H1 (cell line): ENCODE data around the gene CRISPLD2. TPM values are rescaled to one million over a fixed set of nuclear protein-coding genes. Genes with fewer than 3 reads are reported as not detected.

Experiments
- CTCF ChIA-PET: fragments of 300-600 bp; sonication (Branson Sonifier 250); formaldehyde crosslinking; loops from one replicate; lab custom pipeline; 2021; ENCODE audit not compliant: partially characterized antibody; lab: Charles Lee
- POLR2A ChIA-PET: fragments of 300-600 bp; sonication (Branson Sonifier 250); formaldehyde crosslinking; loops from one replicate; lab custom pipeline; 2021; ENCODE audit warnings: inconsistent platforms; ENCODE audit not compliant: partially characterized antibody; lab: Charles Lee
- DNase-seq, 2 experiments: peaks; one replicate each; pipeline versions ENCODE4 v3.0.0 to v3.0.0-alpha.2; 2010 to 2022; ENCODE audit warnings: low spot score in 2 of 2, low read depth in 1 of 2, mixed read lengths in 1 of 2
- FAIRE-seq: peaks from 2 replicates; lab custom pipeline; 2011; peaks lifted over from hg19 to GRCh38; lab: Jason Lieb, UNC
- H2AFZ ChIP-seq: 2 replicates; pipeline ENCODE4 v1.8.1; 2012; ENCODE audit warnings: low read length, inconsistent platforms
- H2AK5ac ChIP-seq: 2 replicates; pipeline ENCODE4 v1.6.1; 2013; ENCODE audit warnings: low read depth, low read length
- H2BK120ac ChIP-seq: replicated peaks from 2 replicates; pipeline ENCODE3; 2013; ENCODE audit warnings: low read depth, low read length, inconsistent platforms
- H2BK12ac ChIP-seq: 2 replicates; pipeline ENCODE4 v1.6.1; 2013; ENCODE audit warnings: low read depth, low read length
- H2BK15ac ChIP-seq: 2 replicates; pipeline ENCODE4 v1.6.1; 2013; ENCODE audit warnings: low read length
- H2BK20ac ChIP-seq: 2 replicates; pipeline ENCODE4 v1.6.1; 2013; ENCODE audit warnings: low read length
- H2BK5ac ChIP-seq: 2 replicates; pipeline ENCODE4 v1.6.1; 2013; ENCODE audit warnings: low read depth, low read length
- H3K14ac ChIP-seq: 2 replicates; pipeline ENCODE4 v1.6.1; 2013; ENCODE audit warnings: inconsistent platforms; ENCODE audit not compliant: insufficient read length
- H3K18ac ChIP-seq: 2 replicates; pipeline ENCODE4 v1.6.1; 2013; ENCODE audit warnings: low read length; ENCODE audit errors: extremely low read depth
- H3K23ac ChIP-seq: 2 replicates; pipeline ENCODE4 v1.6.1; 2013; ENCODE audit warnings: inconsistent platforms; ENCODE audit not compliant: insufficient read length
- H3K23me2 ChIP-seq: 2 replicates; pipeline ENCODE4 v1.6.1; 2013; ENCODE audit warnings: low read depth, low read length
- H3K27ac ChIP-seq: 2 replicates; pipeline ENCODE4 v1.6.1; 2011; ENCODE audit warnings: low read depth, low read length, inconsistent platforms
- H3K27me3 ChIP-seq, 4 experiments: replicated peaks in 1 of 4; 1 replicate in 1 of 4; 2 replicates in 3 of 4; pipeline versions ENCODE4 v1.6.1 to v1.8.1; 2011 to 2013; ENCODE audit warnings: low read length in 3 of 4, mild to moderate bottlenecking in 3 of 4, inconsistent platforms in 2 of 4, mixed read lengths in 2 of 4, moderate library complexity in 1 of 4; ENCODE audit not compliant: control insufficient read depth in 3 of 4, insufficient read depth in 3 of 4; ENCODE audit errors: extremely low read depth in 1 of 4
- H3K36me3 ChIP-seq, 4 experiments: 2 replicates each; pipeline versions ENCODE4 v1.6.1 to v1.8.1; 2011 to 2013; ENCODE audit warnings: mild to moderate bottlenecking in 4 of 4, low read length in 3 of 4, moderate library complexity in 2 of 4, control low read depth in 1 of 4, inconsistent platforms in 1 of 4; ENCODE audit not compliant: insufficient read depth in 4 of 4, control insufficient read depth in 2 of 4
- H3K4ac ChIP-seq: replicated peaks from 2 replicates; pipeline ENCODE3; 2013; ENCODE audit warnings: low read length, low read depth, mixed read lengths, inconsistent platforms; ENCODE audit not compliant: insufficient read length
- H3K4me1 ChIP-seq, 4 experiments: replicated peaks in 1 of 4; 1 replicate in 1 of 4; 2 replicates in 3 of 4; pipeline versions ENCODE4 v1.6.1 to v1.8.1; 2011 to 2013; ENCODE audit warnings: low read length in 3 of 4, inconsistent platforms in 2 of 4, mixed read lengths in 1 of 4; ENCODE audit not compliant: insufficient read depth in 4 of 4, control insufficient read depth in 3 of 4
- H3K4me2 ChIP-seq, 2 experiments: 2 replicates each; pipeline versions ENCODE4 v1.6.1 to v1.8.1; 2011 to 2013; ENCODE audit warnings: low read depth in 2 of 2, low read length in 2 of 2, control low read depth in 1 of 2, inconsistent platforms in 1 of 2, mild to moderate bottlenecking in 1 of 2; ENCODE audit not compliant: insufficient read depth in 1 of 2
- H3K4me3 ChIP-seq, 4 experiments: fragments of 200-600, 300-600 bp in 1 of 4; sonication (generic), shearing (Covaris generic), sonication (Bioruptor Twin) in 1 of 4; 2 replicates each; pipeline versions ENCODE4 v1.5.1 to v1.8.1; 2011 to 2016; ENCODE audit warnings: low read length in 4 of 4, low read depth in 3 of 4, control low read depth in 2 of 4, inconsistent platforms in 2 of 4, mild to moderate bottlenecking in 2 of 4, mixed read lengths in 1 of 4, moderate library complexity in 1 of 4; ENCODE audit not compliant: insufficient read depth in 2 of 4; ENCODE audit errors: extremely low read depth in 1 of 4
- H3K56ac ChIP-seq: replicated peaks from 2 replicates; pipeline ENCODE3; 2013; ENCODE audit warnings: low read depth, mild to moderate bottlenecking, mixed read lengths, low read length, inconsistent platforms; ENCODE audit not compliant: insufficient read length
- H3K79me1 ChIP-seq: 2 replicates; pipeline ENCODE4 v1.6.1; 2013; ENCODE audit warnings: low read depth, low read length, control low read depth
- H3K79me2 ChIP-seq, 2 experiments: 2 replicates each; pipeline versions ENCODE4 v1.6.1 to v1.8.1; 2012 to 2013; ENCODE audit warnings: low read length in 2 of 2, mild to moderate bottlenecking in 2 of 2, inconsistent platforms in 1 of 2; ENCODE audit not compliant: insufficient read depth in 2 of 2, control insufficient read depth in 1 of 2
- H3K9ac ChIP-seq, 4 experiments: replicated peaks in 1 of 4; 1 replicate in 1 of 4; 2 replicates in 3 of 4; pipeline versions ENCODE4 v1.6.1 to v1.8.1; 2011 to 2013; ENCODE audit warnings: low read depth in 3 of 4, low read length in 3 of 4, control low read depth in 2 of 4, mild to moderate bottlenecking in 2 of 4, moderate library complexity in 2 of 4, inconsistent platforms in 1 of 4; ENCODE audit errors: extremely low read depth in 1 of 4
- H3K9me3 ChIP-seq, 2 experiments: 2 replicates each; pipeline versions ENCODE4 v1.6.1 to v1.8.1; 2012 to 2013; ENCODE audit warnings: mild to moderate bottlenecking in 2 of 2, moderate library complexity in 2 of 2, control low read depth in 1 of 2, inconsistent platforms in 1 of 2, low read depth in 1 of 2, low read length in 1 of 2, mixed read lengths in 1 of 2; ENCODE audit not compliant: insufficient read depth in 2 of 2
- H4K20me1 ChIP-seq, 2 experiments: replicated peaks in 1 of 2; 2 replicates each; pipeline versions ENCODE3 to v1.8.1; 2011 to 2013; ENCODE audit warnings: inconsistent platforms in 2 of 2, low read length in 2 of 2, mild to moderate bottlenecking in 1 of 2; ENCODE audit not compliant: insufficient read depth in 2 of 2, control insufficient read depth in 1 of 2
- H4K5ac ChIP-seq: 2 replicates; pipeline ENCODE4 v1.6.1; 2013; ENCODE audit warnings: low read length, low read depth, mixed read lengths, inconsistent platforms; ENCODE audit not compliant: insufficient read length
- H4K8ac ChIP-seq: 2 replicates; pipeline ENCODE4 v1.8.0; 2013; ENCODE audit warnings: mild to moderate bottlenecking, moderate library complexity, low read length, inconsistent platforms; ENCODE audit not compliant: insufficient read depth; ENCODE audit errors: extremely low read depth
- H4K91ac ChIP-seq: replicated peaks from 2 replicates; pipeline ENCODE3; 2013; ENCODE audit warnings: low read length, mixed read lengths, inconsistent platforms; ENCODE audit not compliant: insufficient read length
- ATF2 ChIP-seq: IDR thresholded peaks from 2 replicates; pipeline ENCODE4 v1.6.1; 2012; ENCODE audit warnings: low read length, inconsistent platforms
- CHD1 ChIP-seq: IDR thresholded peaks from 2 replicates; pipeline ENCODE4 v1.6.1; 2012; ENCODE audit warnings: low read depth, low read length, improper control_type of control experiment
- MAX ChIP-seq: IDR thresholded peaks from 2 replicates; pipeline ENCODE4 v1.6.1; 2012; ENCODE audit warnings: inconsistent platforms
- POLR2A ChIP-seq, 2 experiments: IDR thresholded peaks; 1 replicate in 1 of 2; 2 replicates in 1 of 2; pipeline ENCODE4 v1.6.1; 2011; ENCODE audit warnings: low read depth in 2 of 2, low read length in 2 of 2, mild to moderate bottlenecking in 2 of 2; ENCODE audit errors: control extremely low read depth in 1 of 2
- RAD21 ChIP-seq, 2 experiments: IDR thresholded peaks in 1 of 2; conservative IDR thresholded peaks in 1 of 2; 2 replicates each; pipeline ENCODE4 v1.6.1; 2011; ENCODE audit warnings: low read depth in 2 of 2, low read length in 2 of 2, improper control_type of control experiment in 1 of 2, inconsistent platforms in 1 of 2, mild to moderate bottlenecking in 1 of 2, moderate library complexity in 1 of 2
- RBBP5 ChIP-seq: IDR thresholded peaks from 2 replicates; pipeline ENCODE4 v1.7.1; 2012; ENCODE audit warnings: low read depth, mild to moderate bottlenecking, inconsistent platforms, low read length, moderate library complexity, borderline replicate concordance
- TEAD4 ChIP-seq: IDR thresholded peaks from 2 replicates; pipeline ENCODE4 v1.6.1; 2012; ENCODE audit warnings: low read depth, low read length, inconsistent platforms, mixed read lengths
- WGBS, 2 experiments: shearing (Covaris generic) in 1 of 2; methylation state at CpG; one replicate each; pipeline versions ENCODE4 v1.1.6 to v1.1.7; 2013 to 2015; ENCODE audit warnings: low lambda C conversion rate in 2 of 2, mixed read lengths in 2 of 2, inconsistent platforms in 1 of 2, low coverage in 1 of 2, missing lambda C conversion rate in 1 of 2; ENCODE audit not compliant: insufficient replicate concordance in 2 of 2, insufficient coverage in 1 of 2, insufficient read length in 1 of 2; ENCODE audit errors: extremely low coverage in 1 of 2, missing lambda C conversion rate in 1 of 2; 5-methylcytosine and 5-hydroxymethylcytosine counted together
- polyA plus RNA-seq, 7 experiments: library from polyadenylated mRNA; depleted of rRNA in 3 of 7; stranded (reverse) in 5 of 7; unstranded in 2 of 7; fragments of >200 nt in 5 of 7; fragments of 200-250 nt in 2 of 7; gene quantifications; 1 replicate in 5 of 7; 2 replicates in 1 of 7; 4 replicates in 1 of 7; pipeline versions ENCODE4 v1.2.1 to v1.2.3, GENCODE V29; 2011 to 2013; ENCODE audit warnings: missing spikeins in 2 of 7, mixed read lengths in 2 of 7
- total RNA-seq: library from RNA; stranded (reverse); fragmentation: NEBNext Ultra II Directional; extraction: Animal tissue kit (Norgen Biotek cat#: 25700); gene quantifications from 2 replicates; pipeline ENCODE4 v1.2.1, GENCODE V29; 2021

CRISPLD2 gene
- total and polyA plus RNA-seq, 2 of the 8 experiments (the other 6 are each of a cell fraction or from before 2014, with no cell fraction given): 2.7 to 5.1 TPM

- H3K23ac ChIP-seq: no peak overlapping the region
- no peak overlapping the region for H3K27ac ChIP-seq
- no peaks in the 10 kb centered on the region for H3K79me1 ChIP-seq
- FAIRE-seq (no peak), DNase-seq (no peak)
- TF ChIP-seq TEAD4 (no peak), ATF2 (no peak), RBBP5 (no peak), RAD21 (IDR thresholded peaks at IDR 0.05 in 1 of 2, conservative IDR thresholded peaks at IDR 0.05 in 1 of 2; ENCODE audit: low read depth in 2 of 2, low read length in 2 of 2) (no peak), CHD1 (no peak), MAX (no peak), POLR2A (IDR thresholded peaks at IDR 0.05; ENCODE audit: control extremely low read depth in 1 of 2, low read depth in 2 of 2, low read length in 2 of 2) (no peak)
- H3K4me2 ChIP-seq: no peak overlapping the region
- H2BK15ac ChIP-seq: no peak overlapping the region
- H3K79me2 ChIP-seq: no peaks in the 10 kb centered on the region
- H3K4me1 ChIP-seq: no peaks in the 10 kb centered on the region
- H2AFZ ChIP-seq: no peak overlapping the region
- H3K14ac ChIP-seq: no peak overlapping the region
- H4K8ac ChIP-seq: no peak overlapping the region
- H2BK5ac ChIP-seq: no peak overlapping the region
- WGBS, 2 experiments: 87% methylated on average over 9 of the region's 9 CpGs; no CpG with 5 or more reads in 1 of the 2 experiments
- H3K18ac ChIP-seq: no peak overlapping the region
- no peak overlapping the region for H3K9ac ChIP-seq
- no peaks in the 10 kb centered on the region for H3K23me2 ChIP-seq
- no peak overlapping the region for H3K4ac ChIP-seq
- H2BK12ac ChIP-seq: no peak overlapping the region
- no peak overlapping the region for H4K91ac ChIP-seq
- H3K9me3 ChIP-seq: no peaks in the 10 kb centered on the region; a peak in 1 of 4 replicates
- no peak overlapping the region for H2BK20ac ChIP-seq
- H3K56ac ChIP-seq: no peak overlapping the region
- ChIA-PET CTCF (interaction anchor here (1.2 to 2.3 kb wide), 2 partner anchors 13 to 17 kb away, joined by 3 to 6 read pairs; no protein-coding TSS in a partner anchor), POLR2A (interaction anchor here (1.0 kb wide), 1 partner anchor 12 kb away, joined by 3 read pairs; no protein-coding TSS in a partner anchor)
- no peak overlapping the region for H2BK120ac ChIP-seq
- no peak overlapping the region for H3K4me3 ChIP-seq
- no peak overlapping the region for H4K5ac ChIP-seq
- H3K27me3 ChIP-seq: no peaks in the 10 kb centered on the region
- no peak overlapping the region for H2AK5ac ChIP-seq
- H3K36me3 ChIP-seq: no peaks in the 10 kb centered on the region
- peaks cover 0 to 2% of the 10 kb centered on the region in 2 experiments for H4K20me1 ChIP-seq
Measured at GRCh38 chr16:84803146-84803545, 16.6 kb upstream of the CRISPLD2 start.
